HFF-Myc (cell line): ENCODE results near the gene PRR36.

ENCODE experiments used
- DNase-seq: peaks from one replicate; pipeline ENCODE4 v3.0.0-alpha.2; 2011; ENCODE audit warnings: low read depth; ENCODE audit errors: extremely low read depth
- H3K4me3 ChIP-seq: replicated peaks from 2 replicates; pipeline ENCODE4 v1.5.1; 2011; ENCODE audit warnings: low read depth, mild to moderate bottlenecking, control low read depth, low read length
- CTCF ChIP-seq: IDR thresholded peaks from 2 replicates; pipeline ENCODE4 v1.5.1; 2012; ENCODE audit warnings: mild to moderate bottlenecking, low read depth, low read length, control low read depth; ENCODE audit errors: missing control alignments

PRR36 gene

GRCh38 chr19:7865262-7865911 lies 8.8 kb downstream of the PRR36 start:
- H3K4me3 ChIP-seq = no peak overlapping the region
- no peak for TF ChIP-seq CTCF
- DNase-seq = no peak

GRCh38 chr19:7864690-7865074 lies 9.5 kb downstream of the PRR36 start:
- DNase-seq = no peak
- no peak for TF ChIP-seq CTCF
- no peak overlapping the region for H3K4me3 ChIP-seq

- DNase-seq = no peak
- H3K4me3 ChIP-seq = no peak overlapping the region
- no peak for TF ChIP-seq CTCF
Measured at GRCh38 chr19:7863971-7864689, 10.1 kb downstream of the PRR36 start.

- H3K4me3 ChIP-seq = no peak overlapping the region
- no peak for DNase-seq
- TF ChIP-seq CTCF = no peak
Measured at GRCh38 chr19:7863157-7863970, 10.8 kb downstream of the PRR36 start.

GRCh38 chr19:7862413-7862951 lies 11.7 kb downstream of the PRR36 start:
- no peak overlapping the region for H3K4me3 ChIP-seq
- no peak for TF ChIP-seq CTCF
- DNase-seq = no peak

GRCh38 chr19:7861619-7862412 lies 12.4 kb downstream of the PRR36 start:
- TF ChIP-seq CTCF = no peak
- no peak for DNase-seq
- H3K4me3 ChIP-seq = no peak overlapping the region
